PC-3 (cell line): Measurements from ENCODE around the gene TELO2. TPM values are rescaled to one million over a fixed set of nuclear protein-coding genes. Genes with fewer than 3 reads are reported as not detected.

Experiments
- ATAC-seq: fragments of 200-7000 bp; cut with Tn5 transposase; 2 replicates; pipeline ENCODE4 v1.9.1; 2020; ENCODE audit warnings: mild to moderate bottlenecking, moderate library complexity
- BruUV-seq: library from RNA; stranded (reverse); fragments of 400-500 nt; replicated peaks from 2 replicates; lab custom pipeline; 2021; lab: Mats Ljungman, UMichigan
- CTCF ChIA-PET: fragments of 300-600 bp; sonication (Branson Sonifier 250); formaldehyde crosslinking; loops from one replicate; lab custom pipeline; 2022; ENCODE audit warnings: antibody characterized with exemption; lab: Charles Lee
- POLR2A ChIA-PET: fragments of 300-600 bp; sonication (Branson Sonifier 250); formaldehyde crosslinking; loops from one replicate; lab custom pipeline; 2022; ENCODE audit warnings: antibody characterized with exemption; ENCODE audit not compliant: unreplicated experiment; lab: Charles Lee
- DNase-seq: peaks from one replicate; pipeline ENCODE4 v3.0.0-alpha.2; 2015
- H2AFZ ChIP-seq: fragments of 300-600 bp; sonication (generic); 2 replicates; pipeline ENCODE4 v1.6.0; 2016; ENCODE audit warnings: antibody characterized with exemption, low read length
- H3F3A ChIP-seq: fragments of 300-600 bp; sonication (generic); one replicate; pipeline ENCODE4 v1.6.0; 2017; ENCODE audit warnings: antibody characterized with exemption, low read length, control low read depth, mild to moderate bottlenecking; ENCODE audit not compliant: unreplicated experiment
- H3K27ac ChIP-seq: fragments of 300-600 bp; sonication (generic); 2 replicates; pipeline ENCODE4 v1.5.1; 2016; ENCODE audit warnings: mild to moderate bottlenecking, low read length
- H3K27me3 ChIP-seq: fragments of 300-600 bp; sonication (generic); 2 replicates; pipeline ENCODE4 v1.6.1; 2016; ENCODE audit warnings: low read length, mixed read lengths
- H3K36me3 ChIP-seq: fragments of 300-600 bp; sonication (generic); 2 replicates; pipeline ENCODE4 v1.6.1; 2016; ENCODE audit warnings: low read depth, mixed run types, low read length, mixed read lengths
- H3K4me1 ChIP-seq: fragments of 300-600 bp; sonication (generic); 2 replicates; pipeline ENCODE4 v1.5.1; 2016; ENCODE audit warnings: low read length; ENCODE audit not compliant: insufficient read depth
- H3K4me2 ChIP-seq: fragments of 300-600 bp; sonication (generic); 2 replicates; pipeline ENCODE4 v1.6.0; 2016; ENCODE audit warnings: low read length
- H3K4me3 ChIP-seq: fragments of 300-600 bp; sonication (generic); 2 replicates; pipeline ENCODE4 v1.5.1; 2016; ENCODE audit warnings: mild to moderate bottlenecking, low read length, mixed read lengths
- H3K79me2 ChIP-seq: fragments of 300-600 bp; sonication (generic); 2 replicates; pipeline ENCODE4 v1.6.1; 2017; ENCODE audit warnings: low read length, mixed read lengths
- H3K9ac ChIP-seq: fragments of 300-600 bp; sonication (generic); 2 replicates; pipeline ENCODE4 v1.6.0; 2016; ENCODE audit warnings: mild to moderate bottlenecking, low read length
- H3K9me2 ChIP-seq: fragments of 300-600 bp; sonication (generic); replicated peaks from 2 replicates; pipeline ENCODE4 v1.6.1; 2016; ENCODE audit warnings: mixed run types, low read length, mixed read lengths
- H3K9me3 ChIP-seq: fragments of 300-600 bp; sonication (generic); 2 replicates; pipeline ENCODE4 v1.6.1; 2016; ENCODE audit warnings: low read length, mixed read lengths
- H4K20me1 ChIP-seq: fragments of 300-600 bp; sonication (generic); 2 replicates; pipeline ENCODE4 v1.6.1; 2016; ENCODE audit warnings: low read length, mixed read lengths
- EZH2 ChIP-seq: fragments of 300-600 bp; sonication (generic); IDR thresholded peaks from one replicate; pipeline ENCODE4 v1.6.1; 2017; ENCODE audit warnings: antibody characterized with exemption, mild to moderate bottlenecking, low read length; ENCODE audit not compliant: unreplicated experiment
- EZH2phosphoT487 ChIP-seq: fragments of 300-600 bp; sonication (generic); IDR thresholded peaks from 2 replicates; pipeline ENCODE4 v1.6.1; 2018; ENCODE audit warnings: mild to moderate bottlenecking, antibody characterized with exemption, low read length, borderline replicate concordance
- intact Hi-C: fragments of 100-400 bp; cut with micrococcal nuclease; formaldehyde crosslinking; loops from 2 replicates; pipeline ENCODE4 v1.9.0; 2023
- total RNA-seq: library from RNA; depleted of rRNA; stranded (reverse); fragments of >200 nt; gene quantifications from 2 replicates; pipeline ENCODE4 v1.2.3, GENCODE V29; 2014
- TF ChIP-seq, protein P1 (sequence below): fragments of 300-600 bp; sonication (generic); conservative IDR thresholded peaks from 2 replicates; pipeline ENCODE4 v1.5.1; 2017; ENCODE audit warnings: antibody characterized with exemption, low read depth, mild to moderate bottlenecking, low read length

TELO2 gene
- total RNA-seq, 1 experiment from 2014 or later = 37.8 TPM

DNA sequence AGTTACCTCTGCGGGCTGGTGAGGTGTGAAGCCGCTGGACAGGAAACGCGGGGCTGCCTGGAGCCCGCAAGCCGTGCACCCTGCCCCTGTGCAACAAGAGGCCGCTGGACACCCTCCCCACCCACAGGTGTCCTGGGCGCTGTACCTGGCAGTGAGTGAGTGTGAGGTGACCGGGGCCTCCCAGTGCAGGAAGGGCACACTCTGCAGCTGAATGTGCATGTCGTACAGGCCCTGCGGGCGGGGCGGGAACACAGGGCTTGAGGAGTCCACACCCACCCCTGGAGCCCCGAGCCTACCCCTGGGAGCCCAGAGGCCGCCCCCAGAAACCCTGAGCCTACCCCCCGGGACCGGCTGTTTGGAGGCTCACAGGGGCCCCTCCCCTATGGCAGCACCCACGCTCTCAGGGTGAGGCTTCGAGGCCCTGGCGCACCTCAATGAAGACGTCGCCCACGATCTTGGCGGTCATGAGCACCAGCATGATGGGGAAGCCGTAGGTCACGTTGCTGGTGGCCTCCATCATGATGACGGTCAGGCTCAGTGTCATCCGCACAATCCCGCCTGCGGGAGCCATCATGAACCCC, 44.5 kb upstream of the TELO2 start:
- Histone ChIP-seq H3K4me3 (no peak overlapping the region), H3K9me2 (no peaks in the 10 kb centered on the region), H3K4me1 (no peaks in the 10 kb centered on the region), H3K9ac (no peak overlapping the region), H3F3A (no peaks in the 10 kb centered on the region), H3K27me3 (no peaks in the 10 kb centered on the region), H3K9me3 (no peaks in the 10 kb centered on the region), H3K27ac (no peak overlapping the region), H3K4me2 (no peak overlapping the region), H3K79me2 (no peaks in the 10 kb centered on the region), H4K20me1 (no peaks in the 10 kb centered on the region), H2AFZ (no peak overlapping the region), H3K36me3 (no peaks in the 10 kb centered on the region)
- CTCF ChIA-PET = no interaction called here
- intact Hi-C loops = no loop called here
- ATAC-seq (no peak), DNase-seq (no peak)
- POLR2A ChIA-PET = no interaction called here
- BruUV-seq = no TSS peak
- no peak for TF ChIP-seq EZH2phosphoT487
- TF ChIP-seq, protein P1, sequence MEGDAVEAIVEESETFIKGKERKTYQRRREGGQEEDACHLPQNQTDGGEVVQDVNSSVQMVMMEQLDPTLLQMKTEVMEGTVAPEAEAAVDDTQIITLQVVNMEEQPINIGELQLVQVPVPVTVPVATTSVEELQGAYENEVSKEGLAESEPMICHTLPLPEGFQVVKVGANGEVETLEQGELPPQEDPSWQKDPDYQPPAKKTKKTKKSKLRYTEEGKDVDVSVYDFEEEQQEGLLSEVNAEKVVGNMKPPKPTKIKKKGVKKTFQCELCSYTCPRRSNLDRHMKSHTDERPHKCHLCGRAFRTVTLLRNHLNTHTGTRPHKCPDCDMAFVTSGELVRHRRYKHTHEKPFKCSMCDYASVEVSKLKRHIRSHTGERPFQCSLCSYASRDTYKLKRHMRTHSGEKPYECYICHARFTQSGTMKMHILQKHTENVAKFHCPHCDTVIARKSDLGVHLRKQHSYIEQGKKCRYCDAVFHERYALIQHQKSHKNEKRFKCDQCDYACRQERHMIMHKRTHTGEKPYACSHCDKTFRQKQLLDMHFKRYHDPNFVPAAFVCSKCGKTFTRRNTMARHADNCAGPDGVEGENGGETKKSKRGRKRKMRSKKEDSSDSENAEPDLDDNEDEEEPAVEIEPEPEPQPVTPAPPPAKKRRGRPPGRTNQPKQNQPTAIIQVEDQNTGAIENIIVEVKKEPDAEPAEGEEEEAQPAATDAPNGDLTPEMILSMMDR = no peak
- no peak for TF ChIP-seq EZH2

DNA sequence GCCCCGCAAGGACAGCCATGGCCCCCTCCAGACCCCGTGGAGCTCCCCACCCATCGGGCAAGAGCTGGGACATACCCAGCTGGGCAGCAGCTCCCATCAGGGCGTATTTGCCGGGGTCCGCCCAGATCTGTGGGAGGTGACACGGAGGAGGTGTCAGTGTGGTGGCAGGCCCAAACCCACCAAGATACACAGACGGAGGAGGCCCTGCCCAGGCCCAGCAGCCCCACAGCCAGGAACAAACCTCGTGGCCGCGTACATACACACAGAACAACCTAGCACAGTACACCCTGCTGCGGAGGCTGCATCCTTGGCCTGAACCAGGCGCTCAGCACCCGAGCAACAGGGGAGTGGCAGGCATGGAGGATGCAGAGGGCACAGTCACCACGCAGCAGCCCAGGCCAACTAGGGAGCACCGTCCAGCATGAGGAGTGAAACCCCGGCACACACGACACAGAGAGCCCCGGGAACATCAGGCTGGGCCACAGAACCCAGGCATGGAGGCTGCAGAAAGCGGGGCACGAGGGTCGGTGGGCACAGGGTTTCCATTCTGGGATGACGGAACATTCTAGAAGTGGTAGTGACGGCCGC, 43.9 kb upstream of the TELO2 start:
- Histone ChIP-seq H3K27me3 (no peaks in the 10 kb centered on the region), H3K4me3 (no peak overlapping the region), H4K20me1 (no peaks in the 10 kb centered on the region), H3K79me2 (no peaks in the 10 kb centered on the region), H3K9me3 (no peaks in the 10 kb centered on the region), H3K9me2 (no peaks in the 10 kb centered on the region), H3F3A (no peaks in the 10 kb centered on the region), H3K4me1 (no peaks in the 10 kb centered on the region), H3K36me3 (no peaks in the 10 kb centered on the region), H3K9ac (no peak overlapping the region), H3K4me2 (no peak overlapping the region), H3K27ac (no peak overlapping the region), H2AFZ (no peak overlapping the region)
- BruUV-seq = no TSS peak
- intact Hi-C loops = no loop called here
- ChIA-PET CTCF (no interaction called here), POLR2A (no interaction called here)
- no peak for ATAC-seq
- DNase-seq = no peak
- TF ChIP-seq EZH2phosphoT487 = no peak
- no peak for TF ChIP-seq EZH2

DNA sequence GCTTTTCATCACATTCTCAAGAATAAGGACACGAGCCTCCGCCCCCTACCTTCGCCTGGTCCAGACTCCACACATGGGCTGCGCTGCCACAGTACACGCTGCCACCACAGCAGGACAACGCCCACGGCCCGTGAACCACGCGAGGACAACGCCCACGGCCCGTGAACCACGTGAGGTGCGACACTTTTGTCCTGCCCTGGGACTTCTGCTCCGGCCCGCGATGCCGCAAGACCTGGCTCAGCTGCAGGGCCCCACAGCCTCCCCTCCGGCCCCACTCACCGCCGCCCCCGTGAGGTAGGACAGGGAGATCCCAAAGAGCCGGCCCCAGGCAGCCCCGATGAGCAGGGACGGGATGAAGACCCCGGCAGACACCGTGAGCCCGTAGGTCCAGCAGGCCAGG, 42.9 kb upstream of the TELO2 start:
- H4K20me1 ChIP-seq = no peaks in the 10 kb centered on the region
- H3K79me2 ChIP-seq = no peaks in the 10 kb centered on the region
- no TSS peak for BruUV-seq
- ChIA-PET POLR2A (no interaction called here), CTCF (no interaction called here)
- no peak overlapping the region for H3K9ac ChIP-seq
- no peaks in the 10 kb centered on the region for H3F3A ChIP-seq
- no peak overlapping the region for H3K4me3 ChIP-seq
- ATAC-seq (no peak), DNase-seq (no peak)
- no peaks in the 10 kb centered on the region for H3K9me3 ChIP-seq
- no peaks in the 10 kb centered on the region for H3K36me3 ChIP-seq
- TF ChIP-seq, protein P1 = 0 out of 2 replicates have a peak, but pooled peaks have one; percentile 27
- no peak for TF ChIP-seq EZH2phosphoT487
- no peaks in the 10 kb centered on the region for H3K4me1 ChIP-seq
- H3K27ac ChIP-seq = no peak overlapping the region
- intact Hi-C loops = no loop called here
- no peaks in the 10 kb centered on the region for H3K9me2 ChIP-seq
- no peak overlapping the region for H2AFZ ChIP-seq
- H3K4me2 ChIP-seq = no peak overlapping the region
- H3K27me3 ChIP-seq = no peaks in the 10 kb centered on the region
